ENCODE results near the gene TFPI.
A peak's percentile ranks its signal among the peaks of the same experiment; 100 is the strongest.
"Not testable (repeated sequence)": the region's sequence is repeated elsewhere in the genome, so short reads cannot be mapped to it uniquely, and the experiment has no call there.

The TFPI gene

DNA sequence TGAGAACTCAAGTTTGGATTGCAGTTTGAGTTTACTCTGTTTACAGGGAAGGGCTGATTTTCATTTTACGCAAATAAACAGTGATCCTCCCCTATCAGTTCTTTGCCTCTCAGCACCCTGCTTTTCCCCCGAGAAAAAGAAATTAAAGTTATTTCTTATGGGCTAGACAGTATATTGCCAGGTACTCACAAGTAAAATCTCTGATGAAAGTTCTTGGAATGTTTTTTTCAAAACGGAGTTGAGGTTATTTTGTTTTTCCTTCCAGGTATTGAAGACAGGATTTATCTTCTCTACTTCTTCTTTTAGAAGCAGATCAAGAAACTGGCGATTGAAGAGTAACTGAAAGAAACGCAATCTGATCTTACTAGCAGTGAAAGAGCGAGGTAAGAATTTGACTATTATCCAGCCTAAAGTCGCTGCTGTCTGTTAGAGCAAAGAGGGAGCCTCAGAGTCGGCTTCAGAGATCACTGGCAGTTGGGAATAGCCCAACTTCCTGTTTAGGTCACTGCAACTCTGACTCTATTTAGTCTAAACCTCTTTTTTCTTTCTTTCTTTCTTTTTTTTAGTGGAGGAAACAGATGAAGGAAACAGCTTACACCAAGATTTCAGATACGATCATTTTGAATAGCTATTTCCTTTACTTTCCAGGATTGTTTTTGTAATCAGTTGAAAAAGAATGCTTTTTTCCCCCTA, at the start of gene TFPI:
TFPI (minus strand) TSS at position 425 of the 693 bp plus-strand sequence. CDS start 50,667 bp downstream, outside the sequence.
- DNase-seq, result no peak

DNA sequence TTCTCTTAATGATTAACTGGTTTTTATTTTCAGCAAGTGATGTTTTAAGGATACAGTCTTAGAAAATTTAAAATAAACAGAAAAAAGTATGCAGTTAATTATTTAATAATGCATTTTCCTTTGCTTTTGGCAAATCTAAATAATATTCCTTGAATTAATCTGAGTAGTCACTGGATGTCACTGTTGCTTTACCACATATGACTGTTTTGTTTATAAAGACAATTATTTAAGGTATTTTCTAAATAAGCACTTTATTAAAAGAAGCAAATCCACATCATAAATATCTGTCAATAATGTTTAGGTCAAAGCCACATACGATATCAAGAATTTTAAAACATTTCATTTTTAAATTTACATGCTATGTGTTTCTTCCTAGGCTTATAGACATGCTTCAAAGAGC, 40.6 kb upstream of the TFPI start:
- no peak for DNase-seq

DNA sequence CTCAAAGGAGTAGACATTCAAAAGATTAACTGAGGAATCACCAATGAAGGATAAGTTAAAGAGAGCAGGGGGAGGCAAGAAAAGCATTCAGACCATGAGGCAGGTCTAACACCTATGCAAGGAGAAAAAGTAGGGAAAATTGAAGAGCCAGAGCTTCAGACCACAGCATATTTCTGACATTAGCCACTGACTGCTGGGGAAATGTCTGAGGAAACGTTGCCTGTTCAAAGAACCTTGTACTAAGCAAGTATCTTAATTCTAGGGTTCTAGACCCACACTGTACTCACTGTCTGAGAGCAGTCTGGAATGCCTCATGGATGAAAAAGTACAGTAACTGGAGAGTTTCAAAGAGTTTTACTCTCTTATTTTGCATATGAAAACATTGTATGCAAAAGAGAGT, 39.5 kb upstream of the TFPI start:
- no peak for DNase-seq

DNA sequence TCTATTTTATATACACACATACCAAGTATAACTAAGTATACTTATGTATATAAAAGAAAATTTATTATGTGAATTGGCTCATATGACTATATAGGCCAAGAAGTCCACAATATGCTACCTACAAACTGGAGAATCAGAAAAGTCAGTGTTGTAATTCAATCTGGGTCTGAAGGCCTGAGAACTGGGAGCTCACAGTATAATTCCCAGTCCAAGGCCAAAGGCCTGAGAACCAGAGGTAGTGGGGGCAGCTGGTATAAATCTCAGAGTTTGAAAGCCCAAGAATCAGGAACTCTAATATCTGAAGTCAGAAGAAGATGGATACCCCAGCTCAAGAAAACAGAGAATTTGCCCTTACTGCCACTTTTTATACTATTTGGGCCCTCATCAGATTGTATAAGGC, 38.9 kb upstream of the TFPI start:
- DNase-seq, result no peak

DNA sequence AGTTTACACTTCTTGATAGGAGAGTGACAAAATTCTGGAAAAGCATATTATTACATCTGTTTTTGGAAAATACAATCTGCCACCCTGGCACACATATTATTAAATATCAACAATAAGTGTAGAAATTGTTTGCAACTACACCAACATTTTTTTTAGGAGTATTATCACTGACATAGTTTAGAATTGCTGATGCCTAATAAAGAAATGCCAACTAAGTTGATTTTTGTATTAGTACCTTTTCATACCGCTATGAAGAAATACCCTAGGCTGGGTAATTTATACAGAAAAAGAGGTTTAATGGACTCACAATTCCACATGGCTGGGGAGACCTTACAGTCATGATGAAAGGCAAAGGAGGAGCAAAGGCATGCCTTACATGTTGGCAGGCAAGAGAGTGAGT, 35.9 kb upstream of the TFPI start:
- no peak for DNase-seq

DNA sequence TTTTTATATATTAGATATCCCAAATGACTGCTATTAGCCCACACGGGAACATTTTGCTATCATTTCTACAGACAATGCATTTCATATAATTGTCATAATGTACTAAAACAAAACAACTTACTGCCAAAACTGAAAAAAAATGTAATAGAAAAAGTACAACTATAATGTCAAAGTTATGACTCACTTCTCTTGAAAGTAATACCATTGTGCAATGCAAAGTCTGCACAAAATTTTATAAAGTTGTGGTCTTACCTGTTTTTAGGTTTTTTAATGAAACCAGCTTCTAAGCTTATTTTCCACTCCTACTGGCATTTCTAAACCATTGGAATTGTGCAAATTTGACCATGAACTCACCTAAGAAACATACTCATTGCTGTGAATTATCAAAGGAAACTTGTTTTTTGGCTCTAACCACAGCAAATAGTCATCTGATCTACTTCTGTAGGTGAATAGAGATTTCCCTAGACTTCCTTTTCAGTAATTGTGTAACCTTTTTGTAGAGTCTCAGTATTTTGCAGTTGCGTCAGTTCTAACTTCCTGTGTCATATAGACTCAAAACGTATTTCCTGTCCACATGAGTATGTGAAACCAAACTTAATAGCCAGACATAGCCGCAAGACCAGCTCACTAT, 31.9 kb upstream of the TFPI start:
- no peak for DNase-seq

DNA sequence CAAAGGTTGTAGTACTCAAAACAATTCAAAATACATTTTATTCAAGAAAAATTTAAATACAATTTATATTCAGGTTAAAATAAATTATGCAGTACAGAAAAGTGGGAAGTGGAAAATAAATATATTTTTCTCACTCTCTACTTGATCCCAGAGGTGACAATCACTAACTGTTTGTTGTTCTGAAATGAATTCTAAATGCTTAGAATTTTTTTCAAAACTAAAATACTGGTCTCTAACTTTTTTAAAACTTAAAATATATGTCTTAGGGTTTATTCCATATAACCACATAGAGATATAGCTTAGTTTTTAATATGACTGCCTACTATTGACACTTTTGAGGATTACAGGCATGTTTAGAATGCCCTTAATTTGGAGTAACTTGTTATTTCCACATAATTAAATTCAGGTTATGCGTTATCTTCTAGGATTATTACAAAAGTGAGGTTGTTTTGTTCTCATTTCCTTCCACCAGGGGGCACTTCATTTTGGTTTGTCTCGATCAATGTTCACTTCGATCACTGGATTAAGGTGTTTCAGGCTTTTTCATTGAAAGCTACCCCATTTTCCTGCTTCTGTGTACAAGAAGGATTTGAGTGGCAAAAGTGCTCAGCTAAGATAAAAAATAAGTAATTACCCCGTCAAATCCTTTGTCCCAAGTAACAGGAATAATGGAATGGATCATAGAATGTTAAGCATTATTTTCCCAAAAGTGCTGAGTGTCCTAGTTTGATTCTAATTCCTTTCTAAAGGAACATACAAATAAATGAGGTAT, 27.1 kb upstream of the TFPI start:
- no peak for DNase-seq

DNA sequence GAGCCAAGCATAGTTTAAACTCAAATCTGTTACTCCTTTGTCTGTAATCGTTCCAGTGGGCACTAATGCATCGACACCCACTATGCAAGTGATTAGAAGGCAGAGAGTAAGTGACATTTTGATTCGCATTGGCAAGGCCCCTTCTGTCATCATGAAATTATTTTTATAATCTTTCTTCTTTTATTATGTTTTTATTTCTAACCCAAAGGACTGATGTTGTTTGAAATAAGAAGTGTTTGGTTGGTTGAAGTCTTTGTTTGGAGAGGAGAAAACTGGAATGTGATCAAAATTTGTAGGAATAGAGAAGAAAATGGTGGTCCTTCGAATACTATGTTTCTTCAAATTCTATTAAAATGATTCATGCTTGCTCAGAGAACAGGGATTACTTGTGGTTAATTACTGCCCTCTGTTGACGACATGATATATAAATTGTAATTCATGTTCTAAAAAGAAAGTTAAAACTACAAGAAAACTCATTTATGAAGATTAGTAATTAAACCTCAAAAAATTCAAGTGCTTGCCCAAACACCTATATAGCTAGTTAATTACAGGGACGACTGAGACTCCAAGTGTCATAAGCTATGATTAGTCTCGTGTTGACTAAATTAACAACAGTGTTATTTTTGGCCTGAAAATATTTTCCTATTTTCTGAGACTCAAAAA, 26.4 kb upstream of the TFPI start:
- peak; percentile 40 for DNase-seq

DNA sequence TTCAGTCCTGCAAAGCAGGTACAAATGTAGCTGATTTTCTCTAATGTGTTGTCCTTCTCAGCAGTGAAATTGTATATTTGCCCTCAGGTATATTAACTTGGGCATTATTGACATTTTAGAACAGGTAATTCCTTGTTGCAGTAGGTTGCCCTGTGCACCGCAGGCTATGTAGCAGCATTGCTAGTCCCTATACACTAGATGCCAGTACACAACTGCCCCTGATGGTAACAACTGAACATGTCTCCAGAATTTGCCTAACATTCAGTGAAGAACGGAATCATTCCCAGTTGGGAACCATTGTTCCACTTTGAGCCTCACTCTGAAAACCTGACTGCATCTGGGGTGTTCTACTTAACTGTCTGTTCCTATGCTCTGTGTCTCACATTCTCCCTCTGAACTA, 23.1 kb upstream of the TFPI start:
- DNase-seq, result no peak

DNA sequence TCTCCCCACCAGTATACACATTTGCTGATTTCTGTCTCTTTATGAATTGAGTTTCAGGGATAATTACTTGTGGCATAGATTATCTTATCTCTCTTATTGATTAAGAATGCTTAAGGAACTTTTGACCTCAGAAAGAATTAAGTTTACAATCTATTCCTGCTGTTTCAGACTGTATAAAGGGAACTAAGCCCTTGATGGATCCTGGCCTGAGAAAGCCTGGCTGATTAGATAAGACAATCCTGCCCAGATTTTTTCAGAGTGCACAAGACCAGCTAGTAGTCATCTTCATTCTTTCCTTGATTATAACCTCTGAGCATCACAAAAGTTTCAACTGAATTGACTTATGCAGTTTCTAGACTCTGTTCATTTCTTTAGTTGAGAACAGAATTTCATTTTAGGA, 22.7 kb upstream of the TFPI start:
- no peak for DNase-seq

DNA sequence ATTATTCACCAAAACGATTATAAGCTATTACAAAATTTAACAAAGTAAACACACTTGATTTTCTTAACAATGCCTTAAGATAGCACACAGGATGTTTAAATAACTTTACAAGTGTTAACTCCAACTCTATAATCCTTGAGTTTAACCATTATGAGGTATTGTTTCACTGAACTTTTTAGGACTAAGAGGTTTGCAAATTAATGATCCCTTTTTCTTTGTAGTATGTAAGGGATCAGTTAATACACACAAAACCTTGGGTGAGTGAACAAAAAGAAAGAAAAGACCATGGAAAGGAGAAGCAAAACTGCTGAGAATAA, 21.5 kb upstream of the TFPI start:
- no peak for DNase-seq

DNA sequence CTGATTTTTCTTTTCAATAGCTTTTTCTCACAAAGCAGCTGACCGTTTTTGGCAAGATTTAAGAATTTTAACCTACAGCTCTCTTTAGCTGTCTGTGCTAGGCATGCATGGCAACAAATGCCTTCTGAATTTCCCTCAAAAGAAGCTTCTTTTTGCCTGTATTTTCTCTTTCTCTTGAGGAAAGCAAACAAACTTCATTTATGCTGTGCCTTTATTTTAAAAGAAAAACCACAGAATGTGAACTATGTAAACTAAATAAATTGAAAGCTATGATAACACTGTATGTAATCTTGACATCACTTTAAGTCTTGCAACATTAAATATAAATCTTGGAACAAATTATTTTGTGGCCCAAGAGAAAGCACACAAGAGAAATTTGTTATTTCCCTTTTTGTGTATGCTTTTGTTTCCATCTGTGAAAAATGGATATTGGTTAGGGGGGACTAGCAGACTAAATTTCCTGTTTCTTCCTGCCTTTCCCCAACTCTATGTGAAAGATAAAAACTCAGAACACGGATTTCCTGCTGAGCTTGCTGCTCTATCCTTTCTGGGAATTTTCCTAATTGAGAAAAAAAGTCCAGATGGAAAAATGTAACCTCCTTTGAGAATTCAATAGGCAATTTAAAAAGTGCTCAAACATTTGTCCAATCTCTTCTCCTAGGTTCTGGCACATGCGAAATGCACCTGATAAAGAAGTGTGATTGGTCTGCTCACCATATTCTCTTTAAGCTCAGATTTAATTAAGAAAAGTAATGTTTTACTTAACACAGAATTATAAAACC, 20.9 kb upstream of the TFPI start:
- DNase-seq, result no peak

DNA sequence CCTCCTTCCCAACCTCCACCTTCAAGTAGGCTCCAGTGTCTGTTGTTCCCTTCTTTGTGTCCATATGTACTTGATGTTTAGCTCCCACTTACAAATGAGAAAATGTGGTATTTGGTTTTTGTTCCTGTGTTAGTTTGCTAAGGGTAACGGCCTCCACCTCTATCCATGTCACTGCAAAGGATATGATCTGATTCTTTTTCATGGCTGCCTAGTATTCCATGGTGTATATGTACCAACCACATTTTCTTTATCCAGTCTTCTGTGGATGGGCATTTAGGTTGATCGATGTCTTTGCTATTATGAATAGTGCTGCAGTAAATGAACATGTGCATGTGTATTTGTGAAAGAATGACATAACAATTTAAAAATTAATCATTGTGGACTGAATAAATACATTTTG, 19.5 kb upstream of the TFPI start:
- DNase-seq, result no peak

DNA sequence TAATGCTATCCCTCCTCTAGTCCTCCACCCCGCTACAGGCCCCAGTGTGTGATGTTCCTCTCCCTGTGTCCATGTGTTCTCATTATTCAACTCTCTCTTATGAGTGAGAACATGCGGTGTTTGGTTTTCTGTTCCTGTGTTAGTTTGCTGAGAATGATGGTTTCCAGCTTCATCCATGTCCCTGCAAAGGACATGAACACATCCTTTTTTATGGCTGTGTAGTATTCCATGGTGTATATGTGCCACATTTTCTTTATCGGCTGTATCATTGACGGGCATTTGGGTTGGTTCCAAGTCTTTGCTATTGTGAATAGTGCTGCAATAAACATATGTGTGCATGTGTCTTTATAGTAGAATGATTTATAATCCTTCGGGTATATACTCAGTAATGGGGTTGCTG, 17.8 kb upstream of the TFPI start:
- not testable (repeated sequence) for DNase-seq

DNA sequence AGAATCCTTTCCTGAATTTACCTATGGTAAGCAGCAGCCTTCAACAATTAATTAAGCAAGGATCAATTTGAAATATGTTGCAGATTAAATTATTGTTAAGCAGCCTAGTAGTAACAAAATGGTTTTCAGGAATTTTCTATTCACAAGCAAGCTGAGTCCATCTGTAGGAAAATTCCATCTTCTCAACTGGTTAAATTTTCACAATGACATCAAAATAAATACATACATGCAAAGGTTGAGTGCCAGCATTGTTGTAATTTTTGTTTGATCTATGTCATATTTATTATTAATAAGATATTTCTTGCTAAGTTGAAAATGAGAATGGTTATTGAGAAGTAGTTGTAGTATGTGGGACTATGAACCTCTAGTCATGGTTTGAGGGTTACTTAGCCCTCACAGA, 15.3 kb upstream of the TFPI start:
- no peak for DNase-seq

DNA sequence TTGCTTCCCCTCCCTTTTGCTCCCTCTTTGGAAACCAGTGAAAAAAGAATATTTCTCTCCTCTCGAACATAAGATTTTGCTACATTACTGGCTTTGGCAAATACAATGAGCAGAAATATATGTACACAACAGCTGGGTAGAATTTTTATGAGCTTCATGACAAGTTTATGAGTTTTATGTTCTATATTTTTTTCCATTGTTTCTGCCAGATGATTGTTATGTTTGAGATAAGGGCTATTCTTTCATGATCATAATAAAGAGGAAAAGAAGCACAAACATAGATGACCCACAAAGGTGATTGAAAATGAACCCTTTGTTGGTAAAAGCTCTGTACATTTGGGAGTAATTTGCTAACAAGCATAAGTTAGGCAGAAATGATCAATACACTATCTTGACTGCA, 14.8 kb upstream of the TFPI start:
- DNase-seq, result no peak

DNA sequence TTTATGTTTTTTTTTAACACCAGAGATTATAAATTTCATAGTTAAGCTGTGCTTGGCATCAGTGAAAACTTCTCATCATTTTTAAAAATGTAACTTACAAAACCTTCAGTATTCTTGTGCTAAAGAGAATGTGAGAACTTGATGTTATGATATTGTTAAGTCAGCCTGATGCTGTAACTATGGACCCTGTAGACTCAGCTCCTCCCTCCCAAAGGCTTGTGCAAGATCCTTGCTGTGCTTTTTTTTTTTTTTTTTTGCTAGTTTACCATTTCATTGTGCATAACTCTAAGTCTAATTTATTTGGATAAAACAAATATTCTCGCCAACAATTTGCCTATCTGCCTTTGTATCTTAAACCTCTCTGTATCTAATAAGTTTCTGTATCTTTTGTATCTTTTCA, 12.9 kb upstream of the TFPI start:
- no peak for DNase-seq

DNA sequence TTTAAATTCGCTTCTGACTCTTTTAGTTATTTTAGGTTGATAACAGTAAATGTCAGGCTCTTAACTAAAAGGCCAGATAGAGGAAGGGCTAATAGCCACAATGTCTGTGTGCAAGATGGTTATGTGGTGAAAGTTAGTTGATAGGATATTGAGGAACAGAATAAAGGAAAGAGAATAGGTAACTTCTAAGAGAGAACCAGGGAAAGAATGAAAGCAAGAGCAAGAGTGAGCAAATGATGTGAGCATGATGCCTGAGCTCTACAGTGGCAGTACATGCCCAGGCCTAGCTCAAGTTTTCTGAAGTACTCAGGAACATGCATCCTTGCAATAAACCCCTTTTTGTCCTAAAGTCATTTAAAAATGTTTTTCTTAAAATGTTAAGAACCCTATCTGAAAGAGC, 12.5 kb upstream of the TFPI start:
- no peak for DNase-seq

DNA sequence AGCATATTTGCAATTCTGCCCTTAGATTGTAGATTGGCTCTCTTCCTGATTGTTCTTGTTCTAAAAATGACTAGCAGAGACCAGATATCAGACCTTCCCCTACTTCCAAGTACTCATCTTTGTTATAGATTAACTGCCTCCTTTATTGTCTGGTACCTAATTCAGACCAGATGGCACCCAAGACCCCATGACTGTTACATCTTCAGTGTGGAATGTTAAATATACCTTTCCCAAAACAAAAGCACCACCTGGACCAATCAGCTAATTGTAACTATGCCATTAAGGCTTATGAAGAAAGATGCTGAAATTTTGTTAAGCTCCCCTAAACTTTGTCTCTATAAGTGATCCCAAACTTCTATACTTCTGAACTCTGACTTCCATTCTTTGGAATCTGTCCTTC, 12.0 kb upstream of the TFPI start:
- no peak for DNase-seq

DNA sequence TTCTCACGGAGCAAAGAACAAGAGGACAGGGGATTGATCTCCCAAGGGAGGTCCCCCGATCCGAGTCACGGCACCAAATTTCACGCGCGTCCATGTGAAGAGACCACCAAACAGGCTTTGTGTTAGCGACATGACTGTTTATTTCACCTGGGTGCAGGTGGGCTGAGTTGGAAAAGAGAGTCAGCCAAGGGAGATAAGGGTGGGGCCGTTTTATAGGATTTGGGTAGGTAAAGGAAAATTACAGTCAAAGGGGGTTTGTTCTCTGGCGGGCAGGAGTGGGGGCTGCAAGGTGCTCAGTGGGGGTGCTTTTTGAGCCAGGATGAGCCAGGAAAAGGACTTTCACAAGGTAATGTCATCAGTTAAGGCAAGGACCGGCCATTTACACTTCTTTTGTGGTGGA, 11.4 kb upstream of the TFPI start:
- not testable (repeated sequence) for DNase-seq

DNA sequence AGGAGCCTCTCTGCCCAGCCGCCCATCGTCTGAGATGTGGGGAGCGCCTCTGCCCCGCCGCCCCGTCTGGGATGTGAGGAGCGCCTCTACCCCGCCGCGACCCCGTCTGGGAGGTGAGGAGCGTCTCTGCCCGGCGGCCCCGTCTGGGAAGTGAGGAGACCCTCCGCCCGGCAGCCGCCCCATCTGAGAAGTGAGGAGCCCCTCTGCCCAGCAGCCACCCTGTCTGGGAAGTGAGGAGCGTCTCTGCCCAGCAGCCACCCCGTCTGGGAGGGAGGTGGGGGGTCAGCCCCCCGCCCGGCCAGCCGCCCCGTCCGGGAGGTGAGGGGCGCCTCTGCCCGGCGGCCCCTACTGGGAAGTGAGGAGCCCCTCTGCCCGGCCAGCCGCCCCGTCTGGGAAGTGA, 2.3 kb upstream of the TFPI start:
- DNase-seq, result not testable (repeated sequence)

DNA sequence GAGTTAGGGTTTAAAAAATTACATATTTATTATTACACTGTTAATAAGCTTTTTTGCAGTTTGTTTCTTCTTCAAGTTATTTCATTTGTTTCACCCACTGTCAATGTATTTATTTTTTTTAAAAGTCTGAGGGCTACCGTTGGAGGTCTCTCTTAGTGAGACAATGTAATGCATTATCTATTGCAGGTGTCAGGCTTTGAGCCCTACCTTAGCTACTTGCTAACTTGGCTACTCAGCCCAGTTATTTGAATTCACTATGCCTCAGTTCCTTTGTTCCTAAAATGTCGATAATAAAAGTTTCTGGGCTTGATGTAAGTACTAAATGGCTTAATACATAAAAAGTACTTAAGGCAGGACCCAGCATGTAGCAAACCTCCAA, 458 bp upstream of the TFPI start:
- no peak for DNase-seq

Data from NCI-H2081 treated with DMSO at 0.1 percent for 48 hours (cell line).